Fibroblast of pulmonary artery (primary cell): ENCODE measurements around the gene HRH1.
"Not testable (repeated sequence)": the region's sequence is repeated elsewhere in the genome, so short reads cannot be mapped to it uniquely, and the experiment has no call there.

Experiments used
- DNase-seq: peaks from one replicate; pipeline ENCODE4 v3.0.0-alpha.2; 2010; ENCODE audit warnings: low read depth
- H3K4me3 ChIP-seq: replicated peaks from 2 replicates; pipeline ENCODE4 v1.5.1; 2011; ENCODE audit warnings: low read depth, mild to moderate bottlenecking, control low read depth, low read length, moderate library complexity
- CTCF ChIP-seq: IDR thresholded peaks from 2 replicates; pipeline ENCODE4 v1.5.1; 2011; ENCODE audit warnings: mild to moderate bottlenecking, control low read depth, low read length, inconsistent platforms; ENCODE audit errors: missing control alignments

Gene HRH1

DNA sequence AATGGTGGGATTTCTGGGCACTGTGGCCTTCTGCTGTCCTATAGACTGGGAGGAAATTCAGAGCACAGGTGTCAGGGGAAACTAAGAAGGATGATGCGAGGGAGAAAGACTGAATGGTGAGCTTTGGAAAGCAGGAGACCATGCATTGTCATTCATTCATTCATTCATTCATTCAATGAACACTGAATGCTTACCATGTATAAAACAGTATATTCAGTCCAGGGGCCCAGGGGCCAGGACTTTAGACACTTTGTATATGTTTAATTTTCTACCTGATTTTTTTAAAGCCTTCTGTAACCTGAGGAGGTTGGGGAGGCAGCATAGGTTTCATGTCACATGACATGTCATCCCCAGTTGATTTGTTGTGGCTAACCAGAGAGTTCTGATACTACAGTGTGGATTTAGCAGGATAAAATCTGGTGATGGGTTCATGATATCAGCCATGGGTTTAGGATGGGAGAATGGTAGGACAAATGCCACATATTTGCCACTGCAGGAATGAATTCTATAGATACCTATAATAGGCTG lies 60.2 kb downstream of the HRH1 start:
- TF ChIP-seq CTCF = no peak
- DNase-seq = no peak
- no peak overlapping the region for H3K4me3 ChIP-seq

DNA sequence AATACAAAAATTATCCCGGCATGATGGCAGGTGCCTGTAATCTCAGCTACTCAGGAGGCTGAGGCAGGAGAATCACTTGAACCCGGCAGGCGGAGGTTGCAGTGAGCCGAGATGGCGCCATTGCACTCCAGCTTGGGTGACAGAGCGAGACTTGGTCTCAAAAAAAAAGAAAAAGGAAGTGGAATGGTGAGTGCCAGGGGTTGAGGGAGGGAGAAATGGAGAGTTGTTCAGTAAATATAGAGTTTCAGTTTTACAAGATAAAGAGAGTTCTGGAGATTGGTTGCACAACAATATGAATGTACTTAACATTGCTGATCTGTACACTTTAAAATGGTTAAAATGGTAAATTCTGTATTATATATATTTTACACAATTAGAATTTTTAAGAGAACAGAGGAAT lies 63.1 kb downstream of the HRH1 start:
- not testable (repeated sequence) for H3K4me3 ChIP-seq, DNase-seq

DNA sequence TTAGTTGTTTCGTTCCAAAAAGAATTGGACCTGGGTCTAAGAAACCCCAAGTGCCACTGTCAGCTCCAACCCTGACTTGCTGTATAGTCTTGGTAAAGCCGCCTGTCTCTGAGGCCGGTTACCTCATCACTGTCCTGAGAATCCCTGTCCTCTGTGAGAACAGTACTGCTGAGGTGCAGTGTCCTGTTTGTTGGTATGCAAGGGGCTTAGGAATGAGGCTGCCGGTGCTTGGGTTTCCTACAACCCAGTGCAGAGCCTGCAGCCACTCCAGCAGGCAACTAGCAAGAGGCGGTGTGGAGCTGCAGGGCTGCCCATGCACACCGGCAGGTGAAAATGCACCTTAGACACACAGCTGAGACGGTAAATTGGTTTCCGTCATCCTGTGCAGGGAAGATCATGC lies 65.9 kb downstream of the HRH1 start:
- no peak for TF ChIP-seq CTCF
- no peak for DNase-seq
- H3K4me3 ChIP-seq = no peak overlapping the region

- H3K4me3 ChIP-seq = no peak overlapping the region
- peak; percentile 38 for DNase-seq
- TF ChIP-seq CTCF = peak; percentile 30
Observed at GRCh38 chr3:11221818-11222415, 67.6 kb downstream of the HRH1 start.

GRCh38 chr3:11224010-11224409 lies 69.7 kb downstream of the HRH1 start:
- TF ChIP-seq CTCF = no peak
- no peak overlapping the region for H3K4me3 ChIP-seq
- no peak for DNase-seq

DNA sequence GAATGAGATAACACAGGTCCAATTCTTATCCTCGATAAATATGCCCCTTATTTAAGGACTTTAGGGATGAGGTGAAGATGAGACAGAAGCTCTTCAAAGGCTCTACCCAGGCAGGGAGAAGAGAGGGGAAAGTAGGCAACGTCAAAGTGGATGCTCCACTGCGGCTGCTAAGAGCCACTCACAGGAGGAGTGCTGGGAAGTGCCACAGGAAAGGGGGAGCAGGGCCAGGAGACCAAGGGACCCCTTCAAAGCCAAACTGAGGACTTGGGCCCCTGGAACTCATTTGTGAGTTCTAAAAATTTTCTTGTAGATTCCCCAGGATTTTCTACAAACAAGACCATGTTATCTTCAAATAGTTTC lies 70.6 kb downstream of the HRH1 start:
- DNase-seq = no peak
- peak overlapping the region; percentile 44 for H3K4me3 ChIP-seq
- no peak for TF ChIP-seq CTCF

- DNase-seq = no peak
- peak overlapping the region; percentile 44 for H3K4me3 ChIP-seq
- TF ChIP-seq CTCF = no peak
Observed at GRCh38 chr3:11226042-11226370, 71.7 kb downstream of the HRH1 start.

DNA sequence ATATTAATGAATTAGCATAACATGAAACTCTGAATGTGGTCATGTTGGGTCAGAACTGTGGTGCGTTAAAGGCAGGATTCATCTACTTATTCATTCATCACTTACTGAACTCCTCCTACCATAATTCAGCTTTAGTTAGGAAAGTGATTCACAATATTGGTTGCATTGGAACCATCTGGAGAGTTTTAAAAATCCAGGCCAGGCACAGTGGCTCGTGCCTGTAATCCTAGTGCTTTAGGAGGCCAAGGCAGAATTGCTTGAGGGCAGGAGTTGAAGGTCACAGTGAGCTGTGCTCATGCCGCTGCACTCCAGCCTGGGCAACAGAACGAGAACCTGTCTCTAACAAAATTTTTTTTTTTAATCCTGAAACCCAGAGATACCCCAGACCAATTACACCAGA lies 73.7 kb downstream of the HRH1 start:
- no peak for TF ChIP-seq CTCF
- H3K4me3 ChIP-seq = no peak overlapping the region
- no peak for DNase-seq
